Adipose tissue (tissue), 3 donors: ENCODE results near the gene DEPDC7. TPM values are rescaled to one million over a fixed set of nuclear protein-coding genes. Genes with fewer than 3 reads are reported as not detected.

Experiments
- polyA plus RNA-seq, 3 donors: library from polyadenylated mRNA; stranded (reverse); fragments of 200-250 nt; gene quantifications; one replicate each; pipeline ENCODE4 v1.2.3, GENCODE V29; 2013
- donor health status: healthy with polysubstance abuse.
- donor health status: Bipolar disorder and iron deficiency.
- donor health status: healthy.

Gene DEPDC7
- polyA plus RNA-seq, 3 donors: 0.48 to 2.2 (median 1.6) TPM

Other genes with a start within 250 kb of the DEPDC7 start
- gene CCDC73, start 221.2 kb upstream of the DEPDC7 start, polyA plus RNA-seq: under 1 TPM in 1 of 3 donors, not detected in 2; 0.11 TPM
- gene PRRG4, start 186.0 kb upstream of the DEPDC7 start, polyA plus RNA-seq: 1 to 10 TPM in 2 of 3 donors, under 1 TPM in 1; 0.54 to 2.0 (median 1.8) TPM
- gene QSER1, start 123.1 kb upstream of the DEPDC7 start, polyA plus RNA-seq: 1 to 10 TPM; 3.7 to 6.6 (median 3.7) TPM
- gene TCP11L1, start 23.7 kb downstream of the DEPDC7 start, polyA plus RNA-seq: 1 to 10 TPM; 4.3 to 8.1 (median 5.3) TPM
- gene CSTF3, start 145.6 kb downstream of the DEPDC7 start, polyA plus RNA-seq: 10 to 100 TPM in 2 of 3 donors, 1 to 10 TPM in 1; 6.9 to 13.2 (median 11.7) TPM
- 10 to 100 TPM; 10.8 to 49.6 (median 42.7) TPM for gene HIPK3, start 241.5 kb downstream of the DEPDC7 start, polyA plus RNA-seq